Anterior cingulate cortex (tissue), 58 donors: ENCODE results near the gene RIOK3.
"Not testable (repeated sequence)": the region's sequence is repeated elsewhere in the genome, so short reads cannot be mapped to it uniquely, and the experiment has no call there.

Experiments
- DNase-seq, 58 donors: peaks; one replicate each; lab custom pipeline; 2025; lab: John Stamatoyannopoulos, UW

Gene RIOK3, protein sequence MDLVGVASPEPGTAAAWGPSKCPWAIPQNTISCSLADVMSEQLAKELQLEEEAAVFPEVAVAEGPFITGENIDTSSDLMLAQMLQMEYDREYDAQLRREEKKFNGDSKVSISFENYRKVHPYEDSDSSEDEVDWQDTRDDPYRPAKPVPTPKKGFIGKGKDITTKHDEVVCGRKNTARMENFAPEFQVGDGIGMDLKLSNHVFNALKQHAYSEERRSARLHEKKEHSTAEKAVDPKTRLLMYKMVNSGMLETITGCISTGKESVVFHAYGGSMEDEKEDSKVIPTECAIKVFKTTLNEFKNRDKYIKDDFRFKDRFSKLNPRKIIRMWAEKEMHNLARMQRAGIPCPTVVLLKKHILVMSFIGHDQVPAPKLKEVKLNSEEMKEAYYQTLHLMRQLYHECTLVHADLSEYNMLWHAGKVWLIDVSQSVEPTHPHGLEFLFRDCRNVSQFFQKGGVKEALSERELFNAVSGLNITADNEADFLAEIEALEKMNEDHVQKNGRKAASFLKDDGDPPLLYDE

DNA sequence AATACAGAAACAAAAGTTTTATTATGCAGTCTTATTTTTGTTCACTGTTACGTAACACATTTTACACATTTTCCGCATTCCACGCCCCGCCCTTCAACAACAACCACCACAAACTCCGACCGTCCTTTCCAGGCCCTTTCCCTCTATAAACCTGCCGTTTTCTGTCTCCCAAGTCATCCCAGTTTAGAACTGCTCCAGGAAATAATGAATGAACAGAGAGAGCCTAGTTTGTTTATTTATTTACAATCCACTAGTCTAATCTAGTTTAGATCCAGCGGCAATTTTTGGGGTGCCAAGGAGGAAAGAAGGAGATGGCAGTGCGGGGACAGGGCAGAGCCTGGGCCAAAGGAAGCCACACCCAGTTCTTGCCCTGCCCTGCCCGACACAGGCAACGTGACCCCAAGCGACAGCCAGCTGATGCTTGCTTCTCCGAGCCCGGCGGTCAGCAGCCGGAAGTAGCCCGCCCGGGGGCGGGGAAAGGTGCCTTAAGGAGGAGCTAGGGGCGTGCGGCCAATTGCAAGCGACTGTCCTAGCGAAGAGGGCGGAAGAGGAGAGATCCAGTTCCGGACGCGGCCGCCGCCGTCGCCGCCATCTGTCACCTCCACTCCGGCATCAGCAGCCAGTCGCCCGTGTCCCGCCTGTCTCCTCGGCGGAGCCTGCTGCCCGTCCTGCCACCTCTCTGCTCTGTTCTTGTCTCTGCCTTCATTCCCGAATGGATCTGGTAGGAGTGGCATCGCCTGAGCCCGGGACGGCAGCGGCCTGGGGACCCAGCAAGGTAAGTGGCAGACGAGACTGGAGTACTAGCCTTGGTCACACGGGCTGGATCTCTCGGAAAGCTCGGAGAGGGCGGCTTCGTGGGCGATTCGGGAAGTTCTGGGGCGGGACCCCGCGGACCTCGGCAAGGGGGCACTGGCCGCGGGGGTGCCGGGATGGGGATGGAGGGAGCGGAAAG lies at the start of gene RIOK3:
Gene RIOK3 (plus strand): TSS at position 560 of the 952 bp plus-strand sequence. CDS start 153 bp downstream, at position 713.
- DNase-seq = peak; percentile 72 to 99 (median 96)

DNA sequence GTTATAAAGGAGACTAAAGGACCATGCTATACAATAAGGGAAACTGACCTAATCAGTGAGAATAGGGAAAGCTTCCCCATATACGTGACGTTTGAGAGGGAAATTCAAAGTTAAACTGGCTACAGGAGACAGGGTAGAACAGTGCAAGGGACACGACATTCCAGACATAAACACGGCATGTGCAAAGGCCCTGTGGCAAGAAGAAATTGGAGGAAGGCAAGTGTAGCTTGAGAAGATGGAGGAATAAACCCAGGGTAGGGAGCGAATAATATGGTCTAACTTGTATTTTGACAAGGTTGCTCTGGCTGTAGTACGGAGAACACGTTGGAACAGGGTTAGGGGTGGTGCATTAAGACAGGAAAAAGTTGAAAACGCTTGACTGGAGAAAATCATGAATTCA lies 49.8 kb upstream of the RIOK3 start:
- no peak for DNase-seq

DNA sequence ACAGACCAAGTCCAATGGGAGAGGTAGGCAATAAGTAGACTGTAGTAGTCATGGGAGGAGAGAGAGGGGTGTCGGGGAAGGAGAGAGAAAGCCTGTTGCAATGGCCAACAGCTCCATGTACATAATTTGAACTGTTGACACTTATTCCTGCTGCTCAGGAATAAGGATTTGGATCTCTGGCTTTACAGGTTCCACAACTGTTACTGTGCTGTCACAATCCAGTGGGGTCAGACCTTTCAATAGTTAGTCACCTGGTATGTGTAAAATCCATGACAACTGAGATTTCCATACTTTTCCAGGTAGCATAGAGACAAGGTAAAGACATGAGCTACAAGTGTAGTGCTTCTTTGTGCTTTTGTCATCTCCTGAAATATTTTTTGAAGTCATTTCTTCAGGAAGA lies 47.5 kb upstream of the RIOK3 start:
- DNase-seq = no peak

DNA sequence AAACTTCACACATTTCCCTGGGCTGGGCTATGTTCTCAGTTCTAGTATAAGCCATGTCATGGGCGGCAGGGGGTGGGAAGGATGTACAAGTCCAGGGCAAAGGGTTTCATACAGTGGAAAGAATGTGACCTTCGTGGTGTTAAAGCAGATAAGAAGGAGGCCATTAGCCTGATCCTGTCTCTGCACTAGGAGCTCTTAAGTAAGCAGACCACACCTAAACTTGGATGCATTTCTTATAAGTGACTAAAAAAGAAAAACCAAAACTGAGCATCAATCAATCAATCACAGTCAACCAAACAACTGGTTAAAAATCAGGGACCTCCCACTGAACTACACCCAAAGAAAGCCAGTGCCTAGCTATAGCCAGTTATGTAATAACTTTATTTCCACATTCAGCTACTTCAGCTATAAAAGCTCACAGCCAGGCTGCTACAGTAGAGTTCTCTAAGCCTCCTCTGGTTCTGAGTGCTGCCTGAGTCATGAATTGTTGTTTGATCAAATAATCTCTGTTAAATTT lies 46.8 kb upstream of the RIOK3 start:
- no peak for DNase-seq

DNA sequence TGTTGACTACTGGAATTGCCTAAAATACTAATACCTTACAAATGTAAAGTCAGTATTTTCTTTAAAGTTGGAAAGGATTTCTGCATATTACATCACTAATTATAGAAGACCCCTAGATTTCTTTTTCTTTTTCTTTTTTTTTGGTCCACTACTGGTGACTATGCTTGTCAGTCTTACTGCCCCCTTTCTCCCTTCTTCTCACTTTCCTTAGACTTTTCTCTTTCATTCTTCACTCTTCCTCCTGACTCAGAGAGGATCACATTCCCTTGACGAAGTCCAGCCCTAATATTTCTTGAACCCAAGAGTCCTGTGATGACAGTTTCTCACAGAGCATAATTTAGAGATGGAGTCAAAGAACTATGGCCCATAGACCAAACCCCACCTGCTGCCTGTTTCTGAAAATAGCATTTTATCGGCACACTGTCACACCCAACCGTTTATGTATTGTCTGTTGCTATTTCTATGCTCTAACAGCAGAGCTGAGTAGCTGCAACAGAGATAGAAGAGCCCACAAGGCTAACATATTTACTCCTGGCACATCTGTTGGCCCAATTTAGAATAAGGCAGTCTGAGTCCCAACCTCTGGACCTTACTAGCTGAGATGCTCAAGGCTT lies 40.6 kb upstream of the RIOK3 start:
- no peak for DNase-seq

DNA sequence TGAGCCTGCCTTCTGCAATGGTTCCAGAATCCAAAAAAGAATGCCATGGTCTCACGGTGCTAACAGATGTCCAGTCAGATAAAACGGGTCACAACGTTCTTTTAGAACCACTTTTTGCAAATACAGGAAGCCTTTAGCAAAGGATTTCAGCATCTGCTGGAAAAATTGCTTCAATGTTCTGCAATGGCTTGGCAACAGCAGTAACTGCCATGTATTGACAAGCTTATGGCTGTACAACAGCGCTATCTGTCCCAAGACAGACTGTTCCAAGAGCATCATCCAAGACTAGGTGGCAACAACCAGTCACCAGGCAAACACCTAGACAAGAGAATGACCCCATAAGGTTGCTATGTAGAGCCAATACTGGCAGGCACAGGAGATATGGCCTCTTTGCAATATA lies 37.6 kb upstream of the RIOK3 start:
- peak in 2 of 58 donors; percentile 1 to 12 for DNase-seq

DNA sequence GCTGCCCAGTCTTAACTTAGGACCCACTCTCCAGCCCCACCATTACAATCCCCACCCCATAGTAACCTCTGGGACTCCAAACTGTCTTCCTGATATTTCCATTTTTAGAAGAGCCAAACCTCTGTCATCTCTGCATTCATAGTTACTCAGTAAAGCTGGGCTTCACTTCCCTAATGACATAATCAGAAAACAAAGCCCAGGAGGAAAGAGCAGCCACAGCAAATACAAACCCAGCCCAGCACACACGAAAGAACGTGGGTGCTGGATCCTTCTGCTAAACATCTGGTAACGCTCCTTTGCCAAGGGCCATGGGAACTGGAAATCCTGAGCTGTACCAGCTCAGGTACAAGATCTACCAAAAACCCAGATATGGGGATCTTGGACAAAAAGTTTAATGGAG lies 36.8 kb upstream of the RIOK3 start:
- DNase-seq = no peak

DNA sequence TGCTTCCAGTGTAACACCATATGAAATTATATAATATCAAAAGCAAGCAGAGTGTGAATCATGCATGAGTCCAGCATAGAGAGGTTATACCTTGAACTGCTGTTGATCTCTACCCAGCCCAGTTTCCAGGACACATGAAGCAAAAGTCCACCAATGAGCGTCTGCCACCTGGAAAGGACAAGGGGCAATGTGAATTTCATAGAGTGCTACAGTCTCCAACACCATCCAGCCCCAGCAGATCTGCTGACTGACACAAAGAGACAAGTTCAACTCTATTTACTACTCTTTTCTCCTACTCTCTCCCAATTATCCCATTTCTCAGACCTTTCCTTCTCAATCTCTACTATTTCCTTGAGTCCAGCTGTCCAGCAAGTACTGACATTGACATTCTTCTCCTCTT lies 31.8 kb upstream of the RIOK3 start:
- DNase-seq = no peak

DNA sequence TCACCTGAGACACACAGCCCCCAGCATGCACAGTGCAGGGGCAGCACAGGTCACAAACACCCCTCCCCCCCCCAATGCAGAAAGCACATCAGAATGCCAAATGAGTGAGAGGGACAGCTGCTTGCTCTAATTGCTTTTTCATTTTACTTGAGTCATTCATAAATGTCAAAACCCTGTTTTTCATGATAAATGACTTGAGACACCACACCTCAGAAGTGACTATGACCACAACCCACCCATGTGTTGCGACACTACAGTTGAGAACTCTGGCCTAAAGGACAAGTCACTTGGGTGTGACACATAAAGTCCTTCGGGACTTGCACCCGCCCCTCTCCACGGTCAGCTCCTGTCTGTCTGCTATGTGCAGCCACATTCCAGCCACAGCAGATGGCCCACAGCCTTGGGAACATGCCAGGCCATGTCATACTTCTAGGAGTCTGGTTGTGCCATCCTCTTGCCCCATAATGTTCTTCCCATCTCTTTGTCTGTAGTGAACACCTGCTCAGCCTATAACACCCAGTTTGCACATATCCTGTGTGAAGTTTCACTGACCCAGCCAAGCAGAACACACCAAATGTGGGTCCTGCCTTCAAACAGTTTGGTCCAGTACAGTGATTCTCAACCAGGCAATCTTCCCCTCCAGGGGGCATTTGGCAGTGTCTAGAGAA lies 30.2 kb upstream of the RIOK3 start:
- peak in 2 of 58 donors; percentile 3 to 32 for DNase-seq

DNA sequence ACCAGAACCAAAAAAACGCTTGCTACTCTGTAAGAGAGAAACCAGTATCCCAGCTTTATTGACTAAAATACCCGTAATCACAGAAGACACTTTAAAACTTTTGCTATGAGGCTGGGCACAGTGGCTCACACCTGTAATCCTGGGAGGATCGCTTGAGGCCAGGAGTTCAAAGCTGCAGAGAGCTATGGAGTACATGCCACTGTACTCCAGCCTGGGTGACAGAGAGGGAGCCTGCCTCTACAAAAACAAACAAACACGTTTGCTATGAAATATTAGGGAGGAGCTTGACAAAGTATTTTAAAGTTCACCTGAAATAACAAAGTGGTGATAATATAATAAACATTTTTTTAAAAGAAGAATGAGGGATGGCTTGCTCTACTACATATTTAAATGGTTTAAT lies 28.5 kb upstream of the RIOK3 start:
- DNase-seq = no peak

DNA sequence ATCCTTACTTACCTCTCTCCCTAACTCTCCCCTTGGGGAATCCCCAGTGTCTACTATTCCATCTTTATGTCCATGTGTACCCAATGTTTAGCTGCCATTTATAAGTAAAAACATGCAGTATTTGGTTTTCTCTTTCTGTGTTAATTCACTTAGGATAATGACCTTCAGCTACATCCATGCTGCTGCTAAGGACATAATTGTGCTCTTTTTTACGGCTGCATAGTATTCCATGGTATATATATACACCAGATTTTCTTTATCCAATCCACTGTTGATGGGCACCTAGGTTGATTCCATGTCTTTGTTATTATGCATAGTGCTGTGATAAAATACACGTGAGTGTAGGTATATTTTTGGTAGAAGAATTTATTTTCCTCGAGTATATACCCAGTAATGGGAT lies 24.3 kb upstream of the RIOK3 start:
- DNase-seq = no peak

DNA sequence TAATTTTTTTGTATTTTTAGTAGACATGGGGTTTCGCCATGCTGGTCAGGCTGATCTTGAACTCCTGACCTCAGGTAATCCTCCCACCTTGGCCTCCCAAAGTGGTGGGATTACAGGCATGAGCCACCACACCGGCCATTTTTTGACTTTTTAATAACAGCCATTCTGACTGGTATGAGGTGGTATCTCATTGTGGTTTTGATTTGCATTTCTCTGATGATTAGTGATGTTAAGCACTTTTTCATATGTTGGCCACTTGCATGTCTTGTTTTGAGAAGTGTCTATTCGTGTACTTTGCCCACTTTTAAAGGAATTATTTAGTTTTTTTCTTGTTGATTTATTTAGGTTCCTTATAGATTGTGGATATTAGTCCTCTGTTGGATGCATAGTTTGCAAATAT lies 23.5 kb upstream of the RIOK3 start:
- not testable (repeated sequence) for DNase-seq

DNA sequence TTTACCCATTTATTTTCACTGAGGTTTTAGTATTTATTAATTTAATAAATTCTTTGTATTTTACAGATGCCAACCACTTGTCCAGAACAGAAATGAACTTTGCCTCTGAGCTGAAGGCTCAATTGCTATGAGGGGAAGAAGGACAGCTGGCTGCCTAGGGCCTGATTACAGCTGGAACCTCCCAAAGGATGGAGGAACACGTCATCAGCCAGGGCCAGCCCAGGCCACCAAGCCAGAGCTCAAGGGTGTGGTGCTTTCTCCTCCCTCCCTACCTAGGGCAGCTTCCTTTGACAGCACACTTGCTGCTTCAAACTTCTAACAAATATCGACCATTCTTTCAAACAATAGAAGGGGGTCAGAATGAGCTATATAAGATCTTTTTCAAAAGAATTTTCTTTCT lies 19.7 kb upstream of the RIOK3 start:
- no peak for DNase-seq

DNA sequence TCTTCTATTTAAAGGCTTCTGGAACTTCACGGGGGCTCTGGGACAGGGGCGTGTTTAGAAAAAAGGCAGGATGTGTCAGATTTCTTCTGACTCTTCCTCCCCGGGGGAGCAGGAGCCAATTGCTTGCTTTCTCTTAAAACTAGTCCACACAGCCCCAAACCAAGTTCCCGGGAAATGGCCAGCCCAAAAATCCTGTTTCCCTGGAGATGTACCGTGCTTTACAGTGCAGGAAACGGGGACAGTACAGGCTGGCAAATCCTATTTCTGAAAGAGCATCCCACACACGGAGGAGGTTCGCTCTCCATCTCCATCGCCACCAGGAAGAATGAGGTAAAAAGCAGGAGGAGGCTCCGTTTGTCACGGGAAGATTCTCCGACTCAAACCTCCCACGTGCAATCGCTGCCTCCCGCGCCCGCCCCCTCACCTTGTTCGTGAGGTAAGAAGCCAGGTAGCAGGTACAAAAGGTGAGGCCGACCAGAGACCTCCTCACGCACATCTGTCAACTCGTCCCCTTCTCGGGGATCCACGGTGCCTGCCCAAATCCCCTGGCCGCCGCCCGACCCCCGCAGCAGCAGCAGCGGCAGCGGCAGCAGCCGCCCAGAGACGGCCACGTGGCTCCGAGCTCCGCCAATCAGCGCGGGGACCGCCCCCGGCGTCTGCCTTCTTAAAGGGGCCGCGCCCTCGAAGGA lies 15.6 kb upstream of the RIOK3 start:
- DNase-seq = peak; percentile 16 to 93 (median 76)

DNA sequence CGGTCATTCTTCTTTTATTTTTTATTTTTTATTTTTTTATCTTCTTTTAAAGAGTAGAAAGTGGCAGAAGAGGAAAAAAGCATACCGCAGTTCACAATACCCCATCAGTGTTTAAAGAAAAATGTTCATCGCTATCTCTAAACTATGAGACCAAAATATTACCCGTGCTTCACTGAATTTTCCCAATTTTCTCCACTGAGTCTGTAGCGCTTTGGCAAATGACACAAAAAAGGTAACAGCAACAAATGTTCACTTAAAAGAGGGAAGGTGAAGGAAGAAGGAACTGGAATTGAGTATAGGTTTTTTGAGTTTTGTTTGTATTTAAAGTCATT lies 15.1 kb upstream of the RIOK3 start:
- no peak for DNase-seq

DNA sequence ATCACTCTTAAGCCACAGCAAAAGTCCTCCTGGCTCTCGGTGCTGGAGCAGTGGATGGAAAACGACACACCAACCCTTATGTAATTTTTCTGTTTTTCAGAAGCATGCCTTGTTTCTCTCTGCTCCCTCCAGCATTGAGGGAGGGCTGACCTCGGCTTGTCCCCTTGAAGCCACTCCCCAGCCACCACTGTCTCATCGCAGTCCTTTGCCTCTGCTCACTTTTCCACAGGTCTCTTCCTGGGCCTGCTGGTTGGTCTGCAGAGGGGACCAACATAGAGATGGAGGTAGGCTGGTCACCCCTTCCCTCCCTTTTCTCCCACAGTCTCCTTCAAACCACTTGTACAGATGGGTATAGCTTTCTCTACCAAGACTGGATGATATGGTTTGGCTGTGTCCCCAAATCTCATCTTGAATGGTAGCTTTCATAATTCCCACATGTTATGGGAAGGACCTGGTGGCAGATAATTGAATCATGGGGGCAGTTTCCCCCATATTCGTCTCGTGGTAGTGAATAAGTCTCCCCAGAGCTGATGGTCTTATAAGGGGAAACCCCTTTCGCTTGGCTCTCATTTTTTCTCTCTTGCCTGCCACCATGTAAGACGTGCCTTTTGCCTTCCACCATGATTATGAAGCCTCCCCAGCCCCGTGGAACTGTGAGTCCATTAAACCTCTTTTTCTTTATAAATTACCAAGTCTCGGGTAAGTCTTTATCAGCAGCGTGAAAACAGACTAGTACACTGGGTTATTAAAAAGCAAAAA lies 14.3 kb upstream of the RIOK3 start:
- DNase-seq = peak in 6 of 58 donors; percentile 6 to 31 (median 14)

DNA sequence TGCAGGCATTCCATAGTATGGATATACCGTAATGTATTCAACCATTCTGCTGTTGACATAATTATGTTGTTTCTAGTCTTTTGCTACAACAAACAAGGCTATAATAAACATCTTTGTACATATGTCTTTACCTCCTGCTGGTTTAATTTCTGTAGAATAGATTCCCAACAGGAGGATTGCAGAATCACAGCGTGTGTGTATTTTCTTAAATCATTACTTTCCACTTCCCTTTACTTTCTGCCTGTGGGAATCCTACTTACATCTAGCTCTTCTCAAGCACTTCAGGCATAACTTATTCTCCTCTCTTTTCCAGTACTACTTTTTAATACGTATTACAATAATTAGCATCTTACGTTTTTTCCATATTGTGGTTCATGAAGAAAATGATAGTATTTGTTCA lies 13.0 kb upstream of the RIOK3 start:
- no peak for DNase-seq

DNA sequence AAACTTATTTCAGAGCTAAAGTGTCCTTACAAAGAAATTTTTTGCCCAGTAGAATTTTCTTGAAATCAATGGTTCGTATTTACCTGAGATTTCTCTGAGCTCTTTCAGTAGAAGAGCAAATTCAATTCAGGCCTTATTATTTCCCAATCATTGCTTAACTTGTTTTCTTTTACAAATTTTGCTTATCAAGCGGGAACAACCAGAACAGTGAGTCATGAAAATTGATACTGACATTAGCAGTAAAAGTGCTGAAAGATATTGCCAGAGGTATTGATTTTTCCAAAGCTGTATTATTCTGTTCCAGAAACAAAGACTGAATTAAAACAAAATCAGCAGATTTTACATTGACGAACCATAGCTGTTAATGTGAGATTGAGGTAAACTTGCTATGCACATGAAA lies 10.1 kb upstream of the RIOK3 start:
- no peak for DNase-seq

DNA sequence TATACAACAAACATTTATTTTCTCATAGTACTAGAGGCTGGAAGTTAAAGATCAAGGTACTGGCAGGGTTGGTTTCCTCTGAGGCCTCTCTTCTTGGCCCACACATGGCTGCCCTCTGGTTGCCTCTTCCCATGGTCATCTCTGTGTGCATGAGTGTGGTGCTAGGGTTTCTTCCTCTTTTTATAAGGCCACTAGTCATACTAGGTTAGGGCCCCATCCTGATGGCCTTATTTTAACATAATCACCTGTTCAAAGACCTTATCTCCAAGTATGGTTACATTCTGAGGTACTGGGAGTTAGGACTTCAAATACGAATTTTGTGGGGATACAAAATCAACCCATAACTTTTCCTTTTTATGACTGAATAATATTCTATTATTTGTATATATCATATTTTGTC lies 4.8 kb upstream of the RIOK3 start:
- DNase-seq = no peak
